SK-N-SH (cell line): ENCODE measurements around the gene ENOX1. TPM values are rescaled to one million over a fixed set of nuclear protein-coding genes. Genes with fewer than 3 reads are reported as not detected.

ENCODE experiments used
- CTCF ChIA-PET: fragments of 300-600, 350-600 bp; formaldehyde crosslinking; extraction: SDS; loops from one replicate; lab custom pipeline; 2021; lab: Yijun Ruan, JAX
- POLR2A ChIA-PET: fragments of 350-600 bp; sonication (Branson Sonifier 250); formaldehyde crosslinking; extraction: SDS; loops from one replicate; lab custom pipeline; 2020; ENCODE audit warnings: antibody characterized with exemption, inconsistent platforms; lab: Yijun Ruan, JAX
- DNase-seq: peaks from one replicate; pipeline ENCODE4 v3.0.0; 2012
- H2AFZ ChIP-seq: fragments of 200-600 bp; sonication (generic); 2 replicates; pipeline ENCODE4 v1.8.1; 2016; ENCODE audit warnings: antibody characterized with exemption, mild to moderate bottlenecking, low read depth
- H3F3A ChIP-seq: fragments of 200-600 bp; sonication (generic); replicated peaks from 2 replicates; pipeline ENCODE3; 2016; ENCODE audit warnings: antibody characterized with exemption, mild to moderate bottlenecking; ENCODE audit not compliant: insufficient read depth
- H3K27ac ChIP-seq, 2 experiments: fragments of 200-500 bp in 1 of 2; fragments of 200-600 bp in 1 of 2; sonication (Bioruptor generic) in 1 of 2; sonication (generic), shearing (Covaris generic) in 1 of 2; 2 replicates each; pipeline versions ENCODE4 v1.5.1 to v1.6.1; 2014 to 2016; ENCODE audit warnings: low read depth in 2 of 2, inconsistent platforms in 1 of 2, low read length in 1 of 2, mild to moderate bottlenecking in 1 of 2, mixed read lengths in 1 of 2
- H3K27me3 ChIP-seq: fragments of 200-600 bp; sonication (generic), shearing (Covaris generic); 2 replicates; pipeline ENCODE4 v1.6.1; 2016; ENCODE audit warnings: mixed run types; ENCODE audit not compliant: insufficient read depth
- H3K36me3 ChIP-seq, 2 experiments: fragments of 200-500 bp in 1 of 2; fragments of 200-600 bp in 1 of 2; sonication (Bioruptor generic) in 1 of 2; sonication (generic) in 1 of 2; replicated peaks in 1 of 2; 2 replicates each; pipeline versions ENCODE3 to v1.5.1; 2014 to 2016; ENCODE audit warnings: low read length in 1 of 2, mild to moderate bottlenecking in 1 of 2; ENCODE audit not compliant: insufficient read depth in 2 of 2, control insufficient read depth in 1 of 2
- H3K4me1 ChIP-seq, 2 experiments: fragments of 200-500 bp in 1 of 2; fragments of 200-600 bp in 1 of 2; sonication (Bioruptor generic) in 1 of 2; sonication (generic), shearing (Covaris generic) in 1 of 2; 2 replicates each; pipeline versions ENCODE4 v1.5.1 to v1.6.1; 2014 to 2016; ENCODE audit warnings: low read depth in 1 of 2, low read length in 1 of 2, mixed run types in 1 of 2; ENCODE audit not compliant: insufficient read depth in 2 of 2, control insufficient read depth in 1 of 2
- H3K4me2 ChIP-seq: fragments of 200-600 bp; sonication (generic), shearing (Covaris generic); 2 replicates; pipeline ENCODE4 v1.6.1; 2017; ENCODE audit warnings: mixed run types
- H3K4me3 ChIP-seq, 2 experiments: fragments of 200-500 bp in 1 of 2; fragments of 200-600 bp in 1 of 2; sonication (Bioruptor generic) in 1 of 2; sonication (generic), shearing (Covaris generic) in 1 of 2; 2 replicates each; pipeline versions ENCODE4 v1.5.1 to v1.8.1; 2014 to 2016; ENCODE audit warnings: low read depth in 2 of 2, inconsistent platforms in 1 of 2, low read length in 1 of 2, mild to moderate bottlenecking in 1 of 2, mixed read lengths in 1 of 2, moderate library complexity in 1 of 2
- H3K79me2 ChIP-seq: fragments of 200-600 bp; sonication (generic); 2 replicates; pipeline ENCODE4 v1.8.1; 2017; ENCODE audit warnings: mild to moderate bottlenecking; ENCODE audit not compliant: insufficient read depth
- H3K9ac ChIP-seq: fragments of 200-600 bp; sonication (generic); 2 replicates; pipeline ENCODE4 v1.6.1; 2017; ENCODE audit warnings: mixed run types
- H3K9me2 ChIP-seq: fragments of 200-600 bp; sonication (generic); 2 replicates; pipeline ENCODE4 v1.6.1; 2017; ENCODE audit warnings: mixed run types
- H3K9me3 ChIP-seq: fragments of 200-600 bp; sonication (generic); 2 replicates; pipeline ENCODE4 v1.6.1; 2017; ENCODE audit warnings: mixed run types, mild to moderate bottlenecking, moderate library complexity
- H4K20me1 ChIP-seq: fragments of 200-600 bp; sonication (generic); 2 replicates; pipeline ENCODE4 v1.6.1; 2017; ENCODE audit warnings: mild to moderate bottlenecking, mixed run types; ENCODE audit not compliant: insufficient read depth
- CHD2 ChIP-seq: fragments of 150-350 bp; IDR thresholded peaks from 2 replicates; pipeline ENCODE4 v1.6.1; 2018; ENCODE audit warnings: low read length; ENCODE audit not compliant: partially characterized antibody
- EP300 ChIP-seq, 2 experiments: IDR thresholded peaks; 2 replicates each; pipeline versions ENCODE4 v1.4.0 to v1.6.1; 2012; ENCODE audit warnings: borderline replicate concordance in 1 of 2, low read depth in 1 of 2, low read length in 1 of 2
- FOSL2 ChIP-seq: IDR thresholded peaks from 2 replicates; pipeline ENCODE4 v1.4.0; 2012; ENCODE audit warnings: low read depth, mild to moderate bottlenecking, moderate library complexity, borderline replicate concordance
- FOXJ3 ChIP-seq: sonication (generic); formaldehyde crosslinking; IDR thresholded peaks from 2 replicates; pipeline ENCODE4 v1.5.1; 2020; ENCODE audit warnings: mild to moderate bottlenecking, missing genetic modification reagents
- JUND ChIP-seq: IDR thresholded peaks from 2 replicates; pipeline ENCODE4 v1.4.0; 2012
- MEF2A ChIP-seq: IDR thresholded peaks from 2 replicates; pipeline ENCODE4 v1.4.0; 2012; ENCODE audit warnings: low read depth, borderline replicate concordance
- MXI1 ChIP-seq: IDR thresholded peaks from 2 replicates; pipeline ENCODE4 v1.6.1; 2012; ENCODE audit warnings: mild to moderate bottlenecking, low read depth, low read length, improper control_type of control experiment
- NFIC ChIP-seq: IDR thresholded peaks from 2 replicates; pipeline ENCODE4 v1.4.0; 2012; ENCODE audit warnings: borderline replicate concordance
- POLR2AphosphoS5 ChIP-seq: IDR thresholded peaks from 2 replicates; pipeline ENCODE4 v1.6.1; 2012; ENCODE audit warnings: low read depth, low read length
- RXRA ChIP-seq: IDR thresholded peaks from 2 replicates; pipeline ENCODE4 v1.4.0; 2012; ENCODE audit warnings: low read depth, mild to moderate bottlenecking, borderline replicate concordance
- YY1 ChIP-seq: IDR thresholded peaks from 2 replicates; pipeline ENCODE4 v1.4.0; 2012; ENCODE audit warnings: low read depth, mild to moderate bottlenecking
- WGBS: methylation state at CpG from one replicate; pipeline ENCODE4 v1.1.6; 2017; ENCODE audit warnings: low lambda C conversion rate; 5-methylcytosine and 5-hydroxymethylcytosine counted together
- polyA plus RNA-seq, 3 experiments: library from polyadenylated mRNA; depleted of rRNA; stranded (reverse); fragments of >200 nt; gene quantifications; 2 replicates each; pipeline ENCODE4 v1.2.3, GENCODE V29; 2012
- TF ChIP-seq, protein P1 (sequence below): fragments of 200-600 bp; sonication (generic); IDR thresholded peaks from 2 replicates; pipeline ENCODE4 v1.6.1; 2017; ENCODE audit warnings: antibody characterized with exemption, mild to moderate bottlenecking, moderate library complexity
- TF ChIP-seq, protein P2 (sequence below): fragments of 150-350 bp; IDR thresholded peaks from 2 replicates; pipeline ENCODE4 v1.6.1; 2017; ENCODE audit warnings: antibody characterized with exemption, low read length, low read depth, borderline replicate concordance

ENOX1 gene
- polyA plus RNA-seq, 1 of the 3 experiments (the other 2 are of a cell fraction) = 5.8 TPM

DNA sequence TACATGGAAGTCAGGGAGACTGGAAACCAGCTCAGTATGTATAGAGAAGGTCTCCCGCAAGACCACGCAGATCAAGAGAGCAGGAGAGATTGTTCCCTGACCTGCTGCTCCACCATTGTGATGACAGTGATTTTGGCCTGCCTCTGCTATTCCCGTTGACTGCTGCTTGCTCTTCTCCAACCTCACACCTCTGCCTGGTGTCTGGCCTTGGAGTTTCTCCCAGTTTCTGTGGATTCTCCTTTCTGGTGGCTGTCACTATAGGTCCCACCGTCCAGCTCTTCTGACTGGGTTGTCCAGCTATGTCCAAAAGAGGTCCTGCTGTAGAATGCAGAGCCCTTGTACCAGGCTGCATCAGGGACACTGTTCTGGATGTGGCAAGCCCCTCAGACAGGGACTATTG, 591.7 kb downstream of the ENOX1 start:
- no peaks in the 10 kb centered on the region for H4K20me1 ChIP-seq
- peaks cover 0 to 6% of the 10 kb centered on the region in 2 experiments; a peak in 2 of 4 replicates for H3K4me1 ChIP-seq
- no peak overlapping the region for H3K9ac ChIP-seq
- 88% methylated on average over 4 of the region's 4 CpGs for WGBS
- no peak overlapping the region for H2AFZ ChIP-seq
- no peaks in the 10 kb centered on the region for H3K9me3 ChIP-seq
- no peak for DNase-seq
- TF ChIP-seq POLR2AphosphoS5 (no peak), NFIC (no peak), MXI1 (no peak), RXRA (no peak), YY1 (no peak), EP300 (IDR thresholded peaks at IDR 0.05; ENCODE audit: borderline replicate concordance in 1 of 2, low read depth in 1 of 2, low read length in 1 of 2) (no peak)
- TF ChIP-seq, protein P1, sequence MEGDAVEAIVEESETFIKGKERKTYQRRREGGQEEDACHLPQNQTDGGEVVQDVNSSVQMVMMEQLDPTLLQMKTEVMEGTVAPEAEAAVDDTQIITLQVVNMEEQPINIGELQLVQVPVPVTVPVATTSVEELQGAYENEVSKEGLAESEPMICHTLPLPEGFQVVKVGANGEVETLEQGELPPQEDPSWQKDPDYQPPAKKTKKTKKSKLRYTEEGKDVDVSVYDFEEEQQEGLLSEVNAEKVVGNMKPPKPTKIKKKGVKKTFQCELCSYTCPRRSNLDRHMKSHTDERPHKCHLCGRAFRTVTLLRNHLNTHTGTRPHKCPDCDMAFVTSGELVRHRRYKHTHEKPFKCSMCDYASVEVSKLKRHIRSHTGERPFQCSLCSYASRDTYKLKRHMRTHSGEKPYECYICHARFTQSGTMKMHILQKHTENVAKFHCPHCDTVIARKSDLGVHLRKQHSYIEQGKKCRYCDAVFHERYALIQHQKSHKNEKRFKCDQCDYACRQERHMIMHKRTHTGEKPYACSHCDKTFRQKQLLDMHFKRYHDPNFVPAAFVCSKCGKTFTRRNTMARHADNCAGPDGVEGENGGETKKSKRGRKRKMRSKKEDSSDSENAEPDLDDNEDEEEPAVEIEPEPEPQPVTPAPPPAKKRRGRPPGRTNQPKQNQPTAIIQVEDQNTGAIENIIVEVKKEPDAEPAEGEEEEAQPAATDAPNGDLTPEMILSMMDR = no peak
- TF ChIP-seq, protein P2, sequence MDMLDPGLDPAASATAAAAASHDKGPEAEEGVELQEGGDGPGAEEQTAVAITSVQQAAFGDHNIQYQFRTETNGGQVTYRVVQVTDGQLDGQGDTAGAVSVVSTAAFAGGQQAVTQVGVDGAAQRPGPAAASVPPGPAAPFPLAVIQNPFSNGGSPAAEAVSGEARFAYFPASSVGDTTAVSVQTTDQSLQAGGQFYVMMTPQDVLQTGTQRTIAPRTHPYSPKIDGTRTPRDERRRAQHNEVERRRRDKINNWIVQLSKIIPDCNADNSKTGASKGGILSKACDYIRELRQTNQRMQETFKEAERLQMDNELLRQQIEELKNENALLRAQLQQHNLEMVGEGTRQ = no peak
- no peaks in the 10 kb centered on the region for H3K36me3 ChIP-seq
- no peaks in the 10 kb centered on the region for H3F3A ChIP-seq
- ChIA-PET POLR2A (no interaction called here), CTCF (interaction anchor here (1.0 to 3.1 kb wide), 6 partner anchors 10 to 609 kb away, joined by 3 to 24 read pairs (median 4); no protein-coding TSS in a partner anchor)
- H3K9me2 ChIP-seq = no peaks in the 10 kb centered on the region
- H3K27me3 ChIP-seq = no peaks in the 10 kb centered on the region
- H3K79me2 ChIP-seq = no peaks in the 10 kb centered on the region
- H3K4me3 ChIP-seq = no peak overlapping the region
- H3K4me2 ChIP-seq = no peak overlapping the region
- no peak overlapping the region for H3K27ac ChIP-seq

DNA sequence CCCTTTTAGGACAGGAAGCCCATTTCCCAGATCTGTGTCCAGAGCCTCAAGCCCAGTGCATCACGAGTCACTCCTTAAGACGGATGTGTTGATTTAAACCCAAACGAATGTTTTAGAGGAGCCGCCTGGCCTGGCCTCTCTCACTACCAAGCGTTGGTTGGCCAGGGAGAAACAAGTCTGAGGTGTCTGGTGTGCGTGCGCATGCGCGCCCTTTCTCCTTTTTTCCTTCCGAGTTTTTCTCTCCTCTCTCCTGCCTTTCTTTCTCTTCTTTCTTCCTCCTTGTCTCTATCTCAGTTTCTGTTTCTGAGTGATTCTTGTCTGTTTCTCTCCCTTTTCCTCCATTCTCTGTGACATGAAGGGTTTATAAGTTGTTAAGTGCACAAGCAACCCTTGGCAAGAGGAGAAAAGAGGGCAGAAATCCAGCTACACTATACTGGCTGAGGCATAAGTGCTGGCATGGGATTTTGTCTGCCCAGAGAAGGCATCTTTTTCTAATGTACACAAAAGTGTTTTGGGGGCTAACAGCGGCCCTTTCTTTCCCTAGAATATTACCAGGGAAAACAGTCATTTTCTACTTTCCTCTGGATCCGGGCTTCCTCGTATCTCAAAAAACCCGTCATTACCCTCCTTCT, 592.9 kb downstream of the ENOX1 start:
- WGBS = 93% methylated on average over 14 of the region's 14 CpGs
- H3K9me2 ChIP-seq = no peaks in the 10 kb centered on the region
- no peaks in the 10 kb centered on the region for H3F3A ChIP-seq
- H3K4me1 ChIP-seq = peaks cover 0 to 6% of the 10 kb centered on the region in 2 experiments; a peak in 2 of 4 replicates
- TF ChIP-seq RXRA (no peak), POLR2AphosphoS5 (no peak), MEF2A (no peak), CHD2 (no peak), JUND (no peak), FOSL2 (no peak), EP300 (IDR thresholded peaks at IDR 0.05; ENCODE audit: borderline replicate concordance in 1 of 2, low read depth in 1 of 2, low read length in 1 of 2) (no peak), FOXJ3 (CRISPR knock-in tag) (no peak)
- TF ChIP-seq, protein P2 = no peak
- TF ChIP-seq, all 33 proteins: peak for 0
- Histone ChIP-seq H4K20me1 (no peaks in the 10 kb centered on the region), H3K4me3 (no peak overlapping the region), H3K4me2 (no peak overlapping the region), H3K27ac (no peak overlapping the region), H2AFZ (no peak overlapping the region), H3K79me2 (no peaks in the 10 kb centered on the region), H3K9me3 (no peaks in the 10 kb centered on the region), H3K27me3 (no peaks in the 10 kb centered on the region), H3K9ac (no peak overlapping the region), H3K36me3 (no peaks in the 10 kb centered on the region)
- POLR2A ChIA-PET = no interaction called here
- DNase-seq = no peak
- CTCF ChIA-PET = interaction anchor here (0.7 to 3.1 kb wide), 3 partner anchors 610 to 614 kb away, joined by 3 to 24 read pairs (median 3); no protein-coding TSS in a partner anchor
